Measurements from ENCODE around the gene RBM48. TPM values are rescaled to one million over a fixed set of nuclear protein-coding genes. Genes with fewer than 3 reads are reported as not detected.

The RBM48 gene
- total and polyA plus RNA-seq, 9 of the 15 experiments (the other 6 are each of a cell fraction or from before 2014, with no cell fraction given), result 9.9 to 35.1 (median 16.3) TPM

DNA sequence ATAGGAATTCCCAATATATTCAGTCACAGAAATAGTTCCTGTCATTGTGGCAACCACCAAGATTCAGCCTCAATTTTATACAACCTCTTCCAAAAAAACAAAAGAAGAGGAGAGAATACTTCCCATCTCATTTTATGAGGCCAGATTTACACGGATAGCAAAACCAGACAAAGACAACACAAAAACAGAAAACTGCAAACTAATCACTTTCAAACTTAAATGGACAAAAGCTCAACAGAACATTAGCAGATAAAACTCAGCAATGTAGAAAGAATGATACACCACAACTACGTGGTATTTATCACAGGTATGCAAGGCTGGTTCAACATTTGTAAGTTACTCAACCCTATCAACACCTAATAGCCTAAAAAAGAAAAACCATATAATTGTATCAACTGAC, 22.2 kb upstream of the RBM48 start (continued):
- TF ChIP-seq ZNF398 (CRISPR knock-in tag; IDR thresholded peaks at IDR 0.05), result no peak
- TF ChIP-seq, protein P1, sequence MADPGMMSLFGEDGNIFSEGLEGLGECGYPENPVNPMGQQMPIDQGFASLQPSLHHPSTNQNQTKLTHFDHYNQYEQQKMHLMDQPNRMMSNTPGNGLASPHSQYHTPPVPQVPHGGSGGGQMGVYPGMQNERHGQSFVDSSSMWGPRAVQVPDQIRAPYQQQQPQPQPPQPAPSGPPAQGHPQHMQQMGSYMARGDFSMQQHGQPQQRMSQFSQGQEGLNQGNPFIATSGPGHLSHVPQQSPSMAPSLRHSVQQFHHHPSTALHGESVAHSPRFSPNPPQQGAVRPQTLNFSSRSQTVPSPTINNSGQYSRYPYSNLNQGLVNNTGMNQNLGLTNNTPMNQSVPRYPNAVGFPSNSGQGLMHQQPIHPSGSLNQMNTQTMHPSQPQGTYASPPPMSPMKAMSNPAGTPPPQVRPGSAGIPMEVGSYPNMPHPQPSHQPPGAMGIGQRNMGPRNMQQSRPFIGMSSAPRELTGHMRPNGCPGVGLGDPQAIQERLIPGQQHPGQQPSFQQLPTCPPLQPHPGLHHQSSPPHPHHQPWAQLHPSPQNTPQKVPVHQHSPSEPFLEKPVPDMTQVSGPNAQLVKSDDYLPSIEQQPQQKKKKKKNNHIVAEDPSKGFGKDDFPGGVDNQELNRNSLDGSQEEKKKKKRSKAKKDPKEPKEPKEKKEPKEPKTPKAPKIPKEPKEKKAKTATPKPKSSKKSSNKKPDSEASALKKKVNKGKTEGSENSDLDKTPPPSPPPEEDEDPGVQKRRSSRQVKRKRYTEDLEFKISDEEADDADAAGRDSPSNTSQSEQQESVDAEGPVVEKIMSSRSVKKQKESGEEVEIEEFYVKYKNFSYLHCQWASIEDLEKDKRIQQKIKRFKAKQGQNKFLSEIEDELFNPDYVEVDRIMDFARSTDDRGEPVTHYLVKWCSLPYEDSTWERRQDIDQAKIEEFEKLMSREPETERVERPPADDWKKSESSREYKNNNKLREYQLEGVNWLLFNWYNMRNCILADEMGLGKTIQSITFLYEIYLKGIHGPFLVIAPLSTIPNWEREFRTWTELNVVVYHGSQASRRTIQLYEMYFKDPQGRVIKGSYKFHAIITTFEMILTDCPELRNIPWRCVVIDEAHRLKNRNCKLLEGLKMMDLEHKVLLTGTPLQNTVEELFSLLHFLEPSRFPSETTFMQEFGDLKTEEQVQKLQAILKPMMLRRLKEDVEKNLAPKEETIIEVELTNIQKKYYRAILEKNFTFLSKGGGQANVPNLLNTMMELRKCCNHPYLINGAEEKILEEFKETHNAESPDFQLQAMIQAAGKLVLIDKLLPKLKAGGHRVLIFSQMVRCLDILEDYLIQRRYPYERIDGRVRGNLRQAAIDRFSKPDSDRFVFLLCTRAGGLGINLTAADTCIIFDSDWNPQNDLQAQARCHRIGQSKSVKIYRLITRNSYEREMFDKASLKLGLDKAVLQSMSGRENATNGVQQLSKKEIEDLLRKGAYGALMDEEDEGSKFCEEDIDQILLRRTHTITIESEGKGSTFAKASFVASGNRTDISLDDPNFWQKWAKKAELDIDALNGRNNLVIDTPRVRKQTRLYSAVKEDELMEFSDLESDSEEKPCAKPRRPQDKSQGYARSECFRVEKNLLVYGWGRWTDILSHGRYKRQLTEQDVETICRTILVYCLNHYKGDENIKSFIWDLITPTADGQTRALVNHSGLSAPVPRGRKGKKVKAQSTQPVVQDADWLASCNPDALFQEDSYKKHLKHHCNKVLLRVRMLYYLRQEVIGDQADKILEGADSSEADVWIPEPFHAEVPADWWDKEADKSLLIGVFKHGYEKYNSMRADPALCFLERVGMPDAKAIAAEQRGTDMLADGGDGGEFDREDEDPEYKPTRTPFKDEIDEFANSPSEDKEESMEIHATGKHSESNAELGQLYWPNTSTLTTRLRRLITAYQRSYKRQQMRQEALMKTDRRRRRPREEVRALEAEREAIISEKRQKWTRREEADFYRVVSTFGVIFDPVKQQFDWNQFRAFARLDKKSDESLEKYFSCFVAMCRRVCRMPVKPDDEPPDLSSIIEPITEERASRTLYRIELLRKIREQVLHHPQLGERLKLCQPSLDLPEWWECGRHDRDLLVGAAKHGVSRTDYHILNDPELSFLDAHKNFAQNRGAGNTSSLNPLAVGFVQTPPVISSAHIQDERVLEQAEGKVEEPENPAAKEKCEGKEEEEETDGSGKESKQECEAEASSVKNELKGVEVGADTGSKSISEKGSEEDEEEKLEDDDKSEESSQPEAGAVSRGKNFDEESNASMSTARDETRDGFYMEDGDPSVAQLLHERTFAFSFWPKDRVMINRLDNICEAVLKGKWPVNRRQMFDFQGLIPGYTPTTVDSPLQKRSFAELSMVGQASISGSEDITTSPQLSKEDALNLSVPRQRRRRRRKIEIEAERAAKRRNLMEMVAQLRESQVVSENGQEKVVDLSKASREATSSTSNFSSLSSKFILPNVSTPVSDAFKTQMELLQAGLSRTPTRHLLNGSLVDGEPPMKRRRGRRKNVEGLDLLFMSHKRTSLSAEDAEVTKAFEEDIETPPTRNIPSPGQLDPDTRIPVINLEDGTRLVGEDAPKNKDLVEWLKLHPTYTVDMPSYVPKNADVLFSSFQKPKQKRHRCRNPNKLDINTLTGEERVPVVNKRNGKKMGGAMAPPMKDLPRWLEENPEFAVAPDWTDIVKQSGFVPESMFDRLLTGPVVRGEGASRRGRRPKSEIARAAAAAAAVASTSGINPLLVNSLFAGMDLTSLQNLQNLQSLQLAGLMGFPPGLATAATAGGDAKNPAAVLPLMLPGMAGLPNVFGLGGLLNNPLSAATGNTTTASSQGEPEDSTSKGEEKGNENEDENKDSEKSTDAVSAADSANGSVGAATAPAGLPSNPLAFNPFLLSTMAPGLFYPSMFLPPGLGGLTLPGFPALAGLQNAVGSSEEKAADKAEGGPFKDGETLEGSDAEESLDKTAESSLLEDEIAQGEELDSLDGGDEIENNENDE (IDR thresholded peaks at IDR 0.05; ENCODE audit: low read depth, low read length), result no peak
